ENCODE results near the gene SOX6. TPM values are rescaled to one million over a fixed set of nuclear protein-coding genes. Genes with fewer than 3 reads are reported as not detected.

The SOX6 gene
- total RNA-seq, 4 donors from 2014 or later: 3.1 to 12.6 (median 7.6) TPM

DNA sequence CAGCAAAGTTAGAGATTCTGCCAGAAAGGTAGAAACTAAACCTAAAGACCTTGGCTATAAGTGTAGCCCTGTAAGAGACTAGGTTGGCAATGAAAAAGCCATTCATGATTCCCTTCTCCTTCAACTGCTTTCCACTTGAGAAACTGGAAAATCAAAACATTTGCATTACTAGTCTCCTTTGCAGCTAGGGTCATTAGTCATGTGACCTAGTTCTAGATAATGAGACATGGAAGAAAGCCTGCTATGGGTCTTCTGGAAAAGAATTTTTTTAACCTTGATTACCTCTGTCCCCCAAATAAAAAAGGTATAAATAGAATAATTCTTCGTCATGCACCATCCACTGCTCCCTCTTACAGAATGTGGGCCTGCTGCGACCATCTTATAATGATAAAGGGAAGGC, 80.1 kb downstream of the SOX6 start:
- TF ChIP-seq CTCF (IDR thresholded peaks at IDR 0.05; ENCODE audit: low read depth): no peak

GRCh38 chr11:16271258-16271657, 85.1 kb downstream of the SOX6 start:
- TF ChIP-seq CTCF (IDR thresholded peaks at IDR 0.05; ENCODE audit: low read depth): no peak

DNA sequence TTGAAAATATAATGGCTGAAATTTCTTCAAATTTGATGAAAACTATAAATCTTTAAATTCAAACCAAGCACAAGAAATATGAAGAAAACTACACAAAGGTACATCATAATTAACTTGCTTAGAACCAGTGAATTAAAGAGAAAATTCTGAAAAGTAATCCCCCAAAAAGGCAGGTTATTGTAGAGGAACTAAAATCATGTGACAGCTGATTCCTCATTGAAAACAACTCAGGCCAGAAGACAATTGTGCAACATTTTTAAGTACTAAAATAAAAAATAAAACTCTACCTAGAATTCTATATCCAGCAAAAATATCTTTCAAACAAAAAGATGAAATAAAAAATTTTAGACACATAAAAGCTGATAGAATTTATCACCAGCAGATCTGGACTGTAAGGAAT, 90.3 kb downstream of the SOX6 start:
- no peak for TF ChIP-seq CTCF (IDR thresholded peaks at IDR 0.05; ENCODE audit: low read depth)

DNA sequence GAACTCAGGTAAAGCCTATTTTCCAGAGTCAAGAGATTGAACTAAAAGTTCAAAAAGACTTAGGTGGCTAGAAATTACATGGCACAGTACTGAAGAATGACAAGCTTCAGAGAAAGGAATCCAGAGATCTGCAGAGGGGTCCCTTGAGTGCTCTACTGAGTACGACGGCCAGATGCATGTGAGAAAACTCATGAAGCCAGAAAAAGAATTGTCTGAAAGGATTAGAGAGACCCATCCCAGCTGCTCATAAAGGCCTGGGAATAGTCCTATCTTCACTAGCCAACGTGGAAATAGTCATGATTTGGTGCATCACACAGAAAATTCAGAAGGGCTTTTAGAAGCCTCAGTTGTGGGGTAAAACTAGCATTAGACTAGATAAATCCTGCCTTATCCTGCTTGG, 91.3 kb downstream of the SOX6 start:
- no peak for TF ChIP-seq CTCF (IDR thresholded peaks at IDR 0.05; ENCODE audit: low read depth)

DNA sequence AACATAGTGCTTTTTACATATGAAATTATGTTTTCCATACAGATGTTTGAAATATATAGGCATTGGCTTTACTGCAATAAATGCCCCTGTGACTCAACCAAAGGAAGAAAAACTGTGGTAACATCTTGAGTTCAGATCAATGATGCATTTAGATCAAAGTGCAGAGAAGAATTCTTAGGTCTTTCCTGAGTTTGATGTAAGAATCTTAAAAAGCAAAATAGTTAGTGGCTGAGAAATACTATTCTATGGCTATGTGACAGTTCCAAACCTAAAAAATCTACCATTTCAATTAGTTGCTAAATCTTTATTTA, 93.7 kb downstream of the SOX6 start:
- TF ChIP-seq CTCF (IDR thresholded peaks at IDR 0.05; ENCODE audit: low read depth): no peak

DNA sequence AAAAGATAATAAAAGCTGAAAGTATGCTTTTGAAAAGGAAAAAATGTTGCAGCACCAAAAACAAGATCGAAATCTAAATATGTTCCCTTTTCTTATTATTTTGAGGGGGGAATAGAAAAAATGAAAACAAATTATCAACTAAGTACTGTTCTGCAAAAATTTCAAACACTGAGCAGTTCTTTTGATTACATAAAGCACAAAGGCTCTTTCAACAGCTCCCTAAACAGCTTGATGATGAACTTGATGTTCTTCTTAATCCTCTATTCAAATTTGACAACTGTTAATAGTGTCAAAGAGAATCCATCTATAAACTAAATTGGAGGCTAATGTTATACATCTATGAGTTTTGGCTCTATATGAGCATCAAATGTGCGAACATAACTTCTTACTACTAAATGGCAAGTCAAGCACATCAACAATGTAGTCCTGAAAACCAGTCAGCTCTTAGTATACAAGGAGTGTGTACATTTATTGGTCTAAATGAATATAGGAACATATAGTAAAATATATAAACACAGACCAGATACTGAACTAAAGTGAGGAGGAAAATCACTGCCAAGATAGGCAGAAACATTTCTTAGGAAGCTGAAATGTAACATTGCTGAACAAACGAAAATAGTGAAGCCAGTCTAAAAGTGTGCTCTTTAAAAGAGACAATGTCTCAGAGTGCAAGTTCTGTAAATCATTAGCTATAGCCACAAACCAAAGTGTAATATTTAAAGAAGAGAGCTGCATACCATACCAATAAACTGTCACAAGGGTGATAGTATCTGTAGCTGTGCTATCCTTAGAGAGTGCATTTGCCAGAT, 94.3 kb downstream of the SOX6 start:
- no peak for TF ChIP-seq CTCF (IDR thresholded peaks at IDR 0.05; ENCODE audit: low read depth)

GRCh38 chr11:16252373-16252772, 104.0 kb downstream of the SOX6 start:
- no peak for TF ChIP-seq CTCF (IDR thresholded peaks at IDR 0.05; ENCODE audit: low read depth)
